NCI-H2081 treated with DMSO at 0.1 percent for 48 hours (cell line): ENCODE results near the gene MPZL3.

Experiments
- DNase-seq: peaks from one replicate; lab custom pipeline; 2025; lab: John Stamatoyannopoulos, UW

The MPZL3 gene, protein sequence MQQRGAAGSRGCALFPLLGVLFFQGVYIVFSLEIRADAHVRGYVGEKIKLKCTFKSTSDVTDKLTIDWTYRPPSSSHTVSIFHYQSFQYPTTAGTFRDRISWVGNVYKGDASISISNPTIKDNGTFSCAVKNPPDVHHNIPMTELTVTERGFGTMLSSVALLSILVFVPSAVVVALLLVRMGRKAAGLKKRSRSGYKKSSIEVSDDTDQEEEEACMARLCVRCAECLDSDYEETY

DNA sequence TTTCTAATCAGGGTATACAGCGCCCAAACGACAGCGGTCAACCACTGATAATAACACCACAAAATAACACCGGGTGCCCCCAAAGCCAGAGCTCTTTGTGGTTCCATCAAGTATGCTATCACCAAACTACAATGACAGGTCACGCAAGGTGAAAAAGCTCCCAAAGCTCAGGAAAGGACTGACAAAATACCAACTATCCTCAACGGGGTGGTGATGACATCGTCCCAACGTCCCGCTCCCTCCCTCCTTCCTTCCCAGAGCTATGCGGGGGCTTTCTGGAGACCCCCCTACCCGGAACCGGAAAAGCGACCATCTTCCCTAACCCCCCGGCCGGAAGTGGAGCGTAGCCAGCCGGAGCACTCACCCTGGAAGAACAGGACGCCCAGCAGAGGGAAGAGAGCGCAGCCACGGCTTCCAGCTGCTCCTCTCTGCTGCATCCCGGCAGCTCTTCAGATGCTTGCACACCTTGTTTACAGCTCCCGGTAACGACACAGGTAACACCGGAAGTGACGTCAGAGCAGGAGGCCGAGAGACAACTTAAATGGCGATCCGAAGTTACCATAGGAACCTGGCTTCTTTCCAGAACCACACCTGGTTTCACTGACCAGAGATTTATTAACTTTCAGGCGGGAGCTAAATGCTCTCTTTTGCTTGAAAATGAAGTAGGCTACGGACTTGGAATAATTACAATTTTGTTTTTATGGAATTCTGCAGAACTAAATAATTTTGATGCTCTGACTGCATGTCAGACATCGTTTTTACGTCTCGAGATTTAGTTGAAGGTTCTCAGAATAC lies at the start of gene MPZL3:
Gene MPZL3 (minus strand): TSS at position 508 of the 795 bp plus-strand sequence. CDS start 71 bp downstream, at position 437.
- peak; percentile 94 for DNase-seq

DNA sequence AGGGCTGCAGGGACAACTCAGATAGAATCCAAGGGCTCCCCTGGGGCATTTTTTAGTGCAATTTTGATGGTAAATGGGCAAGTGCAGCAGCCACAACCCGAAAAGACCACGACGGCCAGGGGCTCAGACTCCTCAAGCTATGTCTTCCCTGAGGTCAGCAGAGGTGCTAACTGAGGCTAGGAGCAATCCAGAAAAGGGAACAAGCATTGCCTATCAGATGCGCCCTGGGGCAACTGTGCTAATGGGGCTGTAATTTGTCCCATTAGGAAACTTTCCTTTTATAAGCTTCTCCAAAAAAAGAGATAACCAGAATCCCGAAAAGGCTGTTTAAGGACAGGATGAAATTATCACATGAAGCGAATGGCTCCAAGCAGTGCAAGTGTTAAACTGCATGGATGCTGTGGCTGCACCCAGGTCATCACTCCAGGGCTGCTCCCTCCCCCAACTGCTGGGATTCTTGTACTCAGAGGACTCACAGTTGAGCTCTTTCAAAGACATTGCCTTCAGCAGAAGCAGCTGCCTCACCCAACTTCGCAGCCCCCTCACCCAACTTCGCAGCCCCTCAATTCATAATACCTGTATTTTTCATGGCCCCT lies 49.5 kb upstream of the MPZL3 start:
- no peak for DNase-seq

DNA sequence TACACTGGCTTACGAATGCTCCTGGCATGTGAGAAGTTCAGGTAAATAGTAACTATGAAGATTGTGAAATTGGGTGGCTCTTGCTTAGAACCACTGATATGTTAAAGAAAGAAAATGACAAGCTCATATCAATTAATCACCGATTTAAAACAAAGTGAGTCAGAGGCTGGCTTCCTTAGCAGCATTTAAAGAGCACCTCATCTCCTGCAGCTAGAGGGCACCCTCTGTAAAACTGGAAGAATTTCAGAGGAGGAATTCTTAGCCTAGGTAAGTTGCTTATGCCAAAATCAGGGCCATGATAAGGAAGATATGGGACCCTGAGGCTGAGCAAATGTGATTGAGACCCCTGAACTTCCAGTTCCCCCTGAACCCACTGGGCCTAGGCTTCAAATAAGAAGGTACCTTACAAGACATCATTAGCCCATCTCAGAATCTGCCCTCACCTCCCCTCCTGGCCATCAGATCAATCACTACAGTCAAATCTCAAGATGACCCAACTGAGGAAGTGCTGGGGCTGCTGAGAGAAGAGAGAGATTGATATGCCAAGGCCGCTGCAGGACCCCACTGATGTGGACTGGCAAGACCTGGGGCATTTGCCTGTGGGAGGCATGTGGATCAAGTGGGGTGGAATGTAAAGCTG lies 43.8 kb upstream of the MPZL3 start:
- DNase-seq, result no peak

DNA sequence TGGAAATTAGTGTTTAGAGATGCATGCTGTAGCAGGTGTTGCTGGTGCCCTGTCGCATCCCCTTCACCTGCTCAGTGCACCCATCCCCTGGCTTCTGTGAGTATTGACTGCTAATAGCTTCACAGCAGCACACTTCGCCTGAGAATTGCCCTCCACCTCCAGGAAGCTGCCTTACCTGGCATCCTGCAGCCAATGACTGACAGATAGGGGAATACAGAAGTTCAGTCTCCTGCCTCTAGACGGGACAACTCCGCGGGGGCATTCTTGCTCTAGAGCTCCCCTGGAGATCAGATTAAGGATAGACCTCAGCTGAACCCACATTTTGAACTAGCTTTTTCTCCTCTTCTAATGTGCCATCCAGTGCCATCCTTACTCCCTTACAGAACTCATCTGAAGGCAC lies 43.0 kb upstream of the MPZL3 start:
- no peak for DNase-seq

DNA sequence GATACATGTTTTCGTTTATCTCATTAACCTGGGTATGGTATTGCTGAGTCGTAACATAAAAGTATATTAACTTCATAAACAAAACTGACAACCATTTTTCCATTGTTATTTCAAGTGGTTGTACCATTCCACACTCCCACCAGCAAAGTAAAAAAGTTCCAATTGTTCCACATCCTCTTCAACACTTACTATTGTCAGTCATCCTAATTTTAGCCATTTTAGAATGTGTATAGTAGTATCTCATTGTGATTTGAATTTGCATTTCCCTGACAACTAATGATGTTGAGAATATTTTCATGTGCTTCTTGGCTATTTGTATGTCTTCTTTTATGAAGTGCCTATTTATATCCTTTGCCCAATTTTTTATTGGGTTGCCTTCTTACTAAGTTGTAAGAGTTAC lies 41.9 kb upstream of the MPZL3 start:
- DNase-seq, result no peak

DNA sequence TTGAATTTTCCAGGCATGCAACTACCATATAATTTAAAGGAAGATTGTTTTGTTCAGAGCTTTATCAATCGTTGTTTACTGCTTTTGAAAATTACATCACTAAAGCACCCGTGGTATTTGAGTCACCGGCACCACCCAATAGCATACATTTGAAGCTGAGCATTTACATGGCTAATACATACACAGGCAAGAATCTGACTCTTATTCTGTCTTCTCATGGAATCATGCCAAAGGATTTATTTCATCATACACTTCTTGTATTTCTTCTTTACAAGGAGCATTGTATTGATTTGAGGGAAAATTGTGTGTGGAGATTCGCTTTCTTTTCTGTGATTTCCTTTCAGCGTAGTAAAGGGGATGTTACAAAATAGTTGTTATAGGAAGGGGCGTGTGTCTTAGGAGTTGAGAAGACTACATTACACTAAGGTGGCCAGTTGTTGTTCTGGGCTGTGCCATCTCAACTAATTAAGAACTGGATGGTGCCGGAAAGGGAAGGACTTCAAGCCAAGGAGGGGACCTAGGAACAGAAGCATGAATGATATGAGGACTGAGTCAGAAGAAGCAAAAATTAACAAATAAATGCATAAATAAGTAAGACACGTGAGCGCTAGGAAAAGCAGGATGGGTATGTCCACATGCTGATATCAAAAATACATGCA lies 39.4 kb upstream of the MPZL3 start:
- DNase-seq, result no peak

DNA sequence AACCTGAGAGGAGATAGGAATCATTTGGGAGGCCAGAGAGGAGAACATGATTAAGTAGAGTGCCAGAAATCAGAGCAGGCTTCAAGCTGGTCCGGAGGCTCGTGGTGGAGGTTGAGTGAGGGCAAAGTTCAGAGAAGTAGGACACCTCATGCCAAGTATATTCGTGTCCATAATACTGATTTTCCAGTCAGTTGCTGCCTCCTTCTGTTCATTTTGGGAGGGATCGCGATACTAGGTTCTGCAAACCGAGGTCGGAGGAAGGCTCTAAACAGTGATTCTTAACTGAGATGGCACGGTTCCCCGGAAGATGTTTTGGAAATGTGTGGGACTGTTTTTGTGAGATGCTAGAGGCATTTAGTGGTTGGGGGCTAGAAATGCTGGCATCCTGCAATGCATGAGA lies 38.8 kb upstream of the MPZL3 start:
- DNase-seq, result no peak

DNA sequence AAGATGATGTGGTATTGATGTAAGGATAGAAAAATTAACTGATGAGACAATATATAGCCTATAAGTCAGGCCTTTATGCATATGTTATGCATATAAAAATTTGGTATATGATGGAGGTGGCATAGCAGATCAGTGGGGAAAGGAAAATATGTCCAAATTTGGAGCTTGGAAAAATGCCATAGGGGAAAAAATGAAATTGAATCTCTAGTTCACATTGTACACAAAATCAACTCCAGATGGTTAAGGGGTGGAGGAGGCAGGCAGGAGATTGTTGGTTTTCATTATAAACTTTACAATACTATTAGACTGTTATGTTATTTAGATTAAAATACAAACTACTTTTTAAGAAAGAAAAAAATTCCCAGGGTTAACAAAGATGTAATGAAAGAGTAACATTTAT lies 37.2 kb upstream of the MPZL3 start:
- DNase-seq, result no peak

DNA sequence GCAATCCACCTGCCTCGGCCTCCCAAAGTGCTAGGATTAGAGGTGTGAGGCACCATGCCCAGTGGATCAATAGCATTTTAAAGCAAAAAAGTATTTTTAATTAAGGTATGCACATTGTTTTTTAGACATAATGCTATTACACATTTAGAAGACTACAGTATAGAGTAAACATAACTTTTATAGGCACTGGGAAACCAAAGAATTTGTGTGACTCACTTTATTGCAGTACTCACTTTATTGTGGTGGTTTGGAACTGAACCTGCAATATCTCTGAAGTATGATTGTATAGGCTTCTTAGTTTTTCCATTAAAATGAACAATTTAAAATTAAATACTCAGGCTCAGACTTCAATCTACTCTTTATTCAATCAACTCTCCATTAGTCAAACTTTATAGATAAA lies 34.8 kb upstream of the MPZL3 start:
- DNase-seq, result no peak

DNA sequence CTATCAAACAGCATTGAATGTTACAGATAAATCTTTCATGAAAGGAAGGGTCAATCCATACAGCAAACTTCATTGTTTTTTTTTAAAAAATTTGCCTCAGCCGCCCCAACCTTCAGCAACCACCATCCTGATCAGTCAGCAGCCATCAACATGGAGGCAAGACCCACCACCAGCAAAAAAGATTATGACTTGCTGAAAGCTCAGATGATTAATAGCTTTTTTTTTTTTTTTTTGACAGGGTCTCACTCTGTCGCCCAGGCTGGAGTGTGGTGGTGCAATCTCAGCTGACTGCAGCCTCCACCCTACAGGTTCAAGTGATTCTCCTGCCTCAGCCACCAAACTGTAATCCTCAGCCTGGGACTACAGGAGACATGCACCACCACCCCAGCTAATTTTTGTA lies 34.4 kb upstream of the MPZL3 start:
- DNase-seq, result no peak

DNA sequence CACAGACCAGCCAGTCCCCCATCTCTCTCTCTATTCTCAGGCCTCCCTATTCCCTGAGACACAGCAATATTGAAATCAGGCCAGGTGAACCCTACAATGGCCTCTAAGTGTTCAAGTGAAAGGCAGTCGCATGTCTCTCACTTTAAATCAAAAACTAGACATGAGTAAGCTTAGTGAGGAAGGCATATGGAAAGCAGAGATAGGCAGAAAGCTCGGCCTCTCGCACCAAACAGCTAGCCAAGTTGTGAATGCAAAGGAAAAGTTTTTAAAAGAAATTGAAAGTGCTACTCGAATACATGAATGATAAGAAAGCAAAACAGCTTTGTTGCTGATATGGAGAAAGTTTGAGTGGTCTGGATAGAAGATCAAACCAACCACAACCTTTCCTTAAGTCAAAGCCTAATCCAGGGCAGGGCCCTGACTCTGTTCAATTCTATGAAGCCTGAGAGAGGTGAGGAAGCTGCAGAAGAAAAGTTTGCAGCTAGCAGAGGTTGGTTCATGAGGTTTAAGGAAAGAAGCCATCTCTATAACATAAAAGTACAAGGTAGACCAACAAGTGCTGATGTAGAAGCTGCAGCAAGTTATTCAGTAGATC lies 31.7 kb upstream of the MPZL3 start:
- no peak for DNase-seq

DNA sequence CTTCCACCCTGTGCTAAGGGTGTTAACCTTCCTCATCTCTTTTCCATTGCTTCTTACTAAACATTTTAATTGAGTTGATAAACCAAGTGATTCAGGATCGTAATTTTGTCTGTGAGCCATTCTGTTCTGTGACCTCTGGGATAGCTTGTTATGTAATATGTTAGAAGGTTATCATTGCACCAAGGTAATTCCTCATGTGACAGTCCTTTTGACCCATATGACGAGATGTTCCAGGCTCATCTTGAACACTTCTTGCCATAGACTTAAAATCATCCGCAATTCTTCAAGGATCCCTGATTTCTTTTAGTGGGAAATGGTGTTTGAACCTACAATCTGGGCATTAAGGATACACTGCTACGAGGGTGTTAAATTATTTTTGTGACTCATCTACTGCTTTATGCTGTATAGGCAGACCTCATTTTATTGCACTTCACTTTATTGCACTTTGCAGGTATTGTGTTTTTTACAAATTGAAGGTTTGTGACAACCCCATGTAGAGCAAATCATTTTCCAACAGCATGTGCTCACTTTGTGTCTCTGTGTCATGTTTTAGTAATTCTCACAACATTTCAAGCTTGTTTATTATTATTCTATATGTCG lies 31.0 kb upstream of the MPZL3 start:
- no peak for DNase-seq

DNA sequence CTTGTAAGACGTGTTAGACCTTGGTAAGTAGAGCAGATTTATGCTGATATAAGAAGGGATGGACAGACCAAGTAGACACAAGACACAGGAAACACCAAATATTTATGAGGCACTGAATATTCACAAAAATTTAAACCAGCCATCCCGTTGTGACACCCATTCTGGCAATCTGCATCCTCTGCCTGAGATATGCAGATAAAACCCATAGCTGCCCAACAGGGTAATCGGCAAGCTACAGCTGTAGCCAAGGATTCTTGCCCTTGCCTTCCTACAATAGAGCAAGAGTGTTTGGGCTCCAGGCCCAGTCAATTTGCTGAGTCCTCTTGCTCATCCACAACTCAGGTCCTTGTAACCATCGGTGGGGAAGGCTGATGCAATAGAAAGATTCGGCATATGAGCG lies 30.4 kb upstream of the MPZL3 start:
- no peak for DNase-seq

DNA sequence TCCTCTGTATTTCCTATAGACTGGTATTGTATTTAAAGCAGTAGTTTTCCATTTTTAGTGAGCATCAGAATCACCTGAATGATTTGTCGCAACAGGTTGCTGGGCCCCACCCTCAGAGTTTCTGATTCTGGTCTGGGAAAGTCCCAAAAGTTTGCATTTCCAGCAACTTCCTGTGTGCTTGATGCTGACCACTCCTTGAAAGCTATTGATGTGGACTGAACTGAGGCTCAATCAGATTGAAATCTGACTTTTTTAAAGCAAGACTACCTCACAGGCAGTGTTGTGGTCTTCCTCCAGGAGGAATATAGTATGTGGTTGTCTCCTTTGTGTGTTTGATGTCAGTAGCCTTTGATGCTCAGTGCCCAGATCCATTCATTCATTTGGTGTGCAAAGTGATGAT lies 29.1 kb upstream of the MPZL3 start:
- no peak for DNase-seq

DNA sequence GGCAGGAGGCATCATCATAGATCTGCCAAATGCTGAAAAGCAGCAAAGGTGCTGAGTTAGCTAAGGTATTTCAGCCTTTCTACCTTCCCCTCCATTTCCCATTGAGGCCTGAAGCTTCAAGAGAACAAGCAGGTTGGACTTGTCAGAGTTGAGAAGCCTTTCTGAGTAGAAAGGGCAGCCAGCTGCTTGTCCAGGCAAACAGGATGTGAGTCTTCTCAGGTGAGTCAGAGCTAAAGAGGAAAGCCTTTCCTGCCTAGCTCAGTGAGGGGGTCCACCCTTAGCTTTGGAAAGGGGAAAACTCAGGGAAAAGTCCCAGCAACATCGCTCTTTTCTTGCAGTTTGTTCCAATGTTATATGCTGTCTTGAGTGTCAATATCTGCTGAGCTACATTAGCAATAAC lies 25.1 kb upstream of the MPZL3 start:
- no peak for DNase-seq

DNA sequence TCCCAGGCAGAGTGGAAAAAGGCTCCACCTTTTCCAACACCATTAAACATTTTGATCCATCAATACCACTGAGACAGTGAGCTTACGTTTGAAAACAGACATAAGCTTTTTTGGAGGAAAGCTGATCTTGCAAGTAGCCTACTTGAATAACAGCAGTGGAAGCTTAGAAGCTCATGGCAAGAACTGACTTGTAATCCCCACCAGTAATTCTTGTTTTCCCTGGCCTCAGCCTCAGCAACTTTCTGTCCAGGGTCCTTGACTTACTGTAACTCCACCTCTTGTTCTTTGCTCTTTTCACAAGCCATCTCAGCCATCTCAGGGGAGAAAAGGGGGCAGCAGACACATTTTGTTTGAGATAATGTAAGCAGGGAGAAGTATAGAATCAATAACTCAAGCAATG lies 24.3 kb upstream of the MPZL3 start:
- no peak for DNase-seq

DNA sequence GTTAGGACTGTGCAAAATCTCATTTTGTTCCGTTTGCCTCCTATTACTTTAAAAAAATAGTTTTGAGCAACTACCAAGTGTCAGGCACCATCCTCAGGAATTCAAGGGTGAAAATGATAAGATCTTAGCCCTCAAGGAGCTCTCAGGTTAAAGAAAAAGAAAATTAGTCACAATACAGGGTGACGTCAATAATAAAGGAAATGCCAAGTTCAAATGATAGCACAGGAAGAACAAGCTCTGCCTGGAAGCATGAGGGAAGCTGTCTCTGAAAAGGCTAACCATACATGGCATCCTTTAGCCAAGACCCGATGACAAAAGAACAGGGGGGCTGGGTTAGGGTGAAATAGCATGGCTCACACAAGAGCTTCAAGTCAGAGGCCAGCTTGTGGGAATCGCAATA lies 23.0 kb upstream of the MPZL3 start:
- no peak for DNase-seq

DNA sequence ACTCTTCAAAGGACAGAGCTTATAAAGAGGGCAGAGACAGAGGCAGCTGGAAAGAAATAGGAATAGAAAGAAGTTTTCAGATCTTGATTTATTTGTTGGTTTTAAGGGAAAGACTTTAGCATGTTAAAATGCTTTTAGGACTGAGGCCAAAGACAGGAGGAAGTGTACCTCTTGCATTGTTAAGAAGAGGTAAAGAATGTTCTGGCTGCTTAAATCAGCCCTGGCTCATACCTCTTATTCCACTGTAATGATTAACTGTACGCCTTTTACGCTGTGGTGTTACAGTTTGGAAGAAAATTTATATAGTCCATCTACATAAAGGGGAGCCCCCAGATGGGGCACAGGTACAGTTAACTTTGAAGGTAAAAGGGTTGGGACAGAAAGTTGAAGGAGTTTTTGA lies 22.0 kb upstream of the MPZL3 start:
- DNase-seq, result no peak

DNA sequence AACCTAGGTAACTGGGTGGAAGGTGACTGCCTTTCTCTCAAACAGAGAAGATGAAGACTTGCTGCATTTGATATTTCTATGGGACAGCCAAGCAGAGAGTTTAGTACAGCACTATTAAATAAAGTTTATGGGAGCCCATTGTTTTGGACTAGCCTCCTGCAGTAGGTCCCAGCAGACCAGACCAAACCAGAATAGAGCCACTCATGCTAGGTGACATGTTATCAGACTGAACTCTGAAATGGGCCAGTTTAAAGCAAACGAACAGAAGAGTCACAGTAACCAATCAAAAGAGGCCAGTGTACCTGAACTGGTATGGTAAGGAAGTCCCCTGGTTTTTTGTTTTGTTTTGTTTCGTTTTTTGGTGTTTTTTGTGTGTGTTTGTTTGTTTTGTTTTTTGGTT lies 19.8 kb upstream of the MPZL3 start:
- DNase-seq, result no peak

DNA sequence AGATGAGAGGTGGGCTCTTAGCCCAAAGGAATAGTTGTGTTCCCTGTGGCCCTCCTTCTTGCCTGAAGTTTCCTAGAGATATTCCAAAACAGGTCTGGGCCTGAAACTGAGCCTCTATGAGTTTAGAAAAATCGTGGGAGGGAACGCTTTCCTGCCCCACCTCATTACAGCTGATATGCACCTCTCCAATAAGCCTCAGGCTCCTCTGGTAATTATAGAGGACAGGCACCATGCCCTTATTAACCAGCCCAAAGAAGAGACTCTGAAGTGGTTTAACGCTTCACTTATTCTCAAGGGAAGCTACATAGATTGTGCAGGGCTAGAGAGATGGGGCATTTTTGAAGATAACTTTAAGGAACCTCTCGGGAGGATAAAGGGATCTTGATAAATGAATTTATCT lies 15.3 kb upstream of the MPZL3 start:
- DNase-seq, result no peak

DNA sequence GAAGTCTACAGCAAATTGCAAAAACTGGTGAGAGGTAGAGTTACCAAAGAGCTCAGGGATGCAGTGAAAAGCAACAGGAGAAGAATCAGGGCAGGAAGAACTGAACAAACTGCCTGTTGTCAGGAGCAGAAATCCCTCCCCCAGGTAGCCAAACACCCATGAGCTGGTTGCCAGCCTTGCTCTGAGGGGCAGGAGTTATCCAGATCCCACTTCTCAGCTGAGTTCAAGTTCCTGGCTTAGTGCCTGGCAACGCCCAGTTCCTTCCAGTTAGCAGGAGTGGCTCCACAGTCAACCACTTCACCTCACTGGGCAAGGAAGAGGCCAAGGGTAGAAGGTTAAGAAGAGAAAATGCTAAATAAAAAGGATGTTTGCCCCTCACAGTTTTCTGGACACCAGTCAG lies 13.8 kb upstream of the MPZL3 start:
- DNase-seq, result no peak
